HG03066 (cell line): ENCODE results near the gene CCR5AS.
"Not testable (repeated sequence)": the region's sequence is repeated elsewhere in the genome, so short reads cannot be mapped to it uniquely, and the experiment has no call there.

Experiments used
- ATAC-seq: cut with Tn5 transposase; IDR thresholded peaks from one replicate; pipeline ENCODE4 v1.9.1; 2021; ENCODE audit warnings: low read depth; ENCODE audit not compliant: unreplicated experiment

Gene CCR5AS

GRCh38 chr3:46359733-46360493 lies 47.0 kb downstream of the CCR5AS start:
- peak; percentile 62 for ATAC-seq

GRCh38 chr3:46358466-46358865 lies 48.4 kb downstream of the CCR5AS start:
- ATAC-seq, result no peak

- ATAC-seq, result no peak
These were observed 50.0 kb downstream of the CCR5AS start for GRCh38 chr3:46356909-46357308.

- no peak for ATAC-seq
These were observed 50.6 kb downstream of the CCR5AS start for GRCh38 chr3:46356276-46356675.

- no peak for ATAC-seq
These were observed 51.9 kb downstream of the CCR5AS start for GRCh38 chr3:46354984-46355383.

- ATAC-seq, result no peak
These were observed 52.4 kb downstream of the CCR5AS start for GRCh38 chr3:46354478-46354877.

- no peak for ATAC-seq
These were observed 53.0 kb downstream of the CCR5AS start, which contains the start of gene CCR2 for GRCh38 chr3:46353647-46354410. CCR2 (plus strand) TSS chr3:46354111; CDS start chr3:46357528, 3,417 bp downstream.

- no peak for ATAC-seq
These were observed 53.8 kb downstream of the CCR5AS start for GRCh38 chr3:46353090-46353489.

GRCh38 chr3:46351646-46352045 lies 55.2 kb downstream of the CCR5AS start:
- no peak for ATAC-seq

- no peak for ATAC-seq
These were observed 56.7 kb downstream of the CCR5AS start for GRCh38 chr3:46350262-46350565.

GRCh38 chr3:46349484-46350261 lies 57.2 kb downstream of the CCR5AS start:
- peak; percentile 89 for ATAC-seq

- no peak for ATAC-seq
These were observed 57.9 kb downstream of the CCR5AS start for GRCh38 chr3:46348823-46349482.

GRCh38 chr3:46344476-46344875 lies 62.4 kb downstream of the CCR5AS start:
- ATAC-seq, result no peak

- ATAC-seq, result no peak
These were observed 68.0 kb downstream of the CCR5AS start for GRCh38 chr3:46338840-46339239.

- no peak for ATAC-seq
These were observed 69.0 kb downstream of the CCR5AS start for GRCh38 chr3:46337911-46338310.

GRCh38 chr3:46335541-46335940 lies 71.3 kb downstream of the CCR5AS start:
- no peak for ATAC-seq

- ATAC-seq, result no peak
These were observed 72.0 kb downstream of the CCR5AS start for GRCh38 chr3:46334741-46335478.

- not testable (repeated sequence) for ATAC-seq
These were observed 76.2 kb downstream of the CCR5AS start for GRCh38 chr3:46330676-46331075.

GRCh38 chr3:46325645-46326300 lies 81.1 kb downstream of the CCR5AS start:
- no peak for ATAC-seq

GRCh38 chr3:46324036-46324435 lies 82.8 kb downstream of the CCR5AS start:
- ATAC-seq, result no peak
